Temporal lobe (tissue), 1 donor: ENCODE data around the gene EPSTI1. TPM values are rescaled to one million over a fixed set of nuclear protein-coding genes. Genes with fewer than 3 reads are reported as not detected.

Source experiments
- total RNA-seq: library from RNA; depleted of rRNA; stranded (reverse); fragments of >200 nt; gene quantifications from one replicate; pipeline ENCODE4 v1.2.3, GENCODE V29; 2014

Gene EPSTI1
- total RNA-seq, 1 donor from 2014 or later: 2.0 TPM

Other genes with a start within 250 kb of the EPSTI1 start
- gene FAM216B, start 210.7 kb downstream of the EPSTI1 start, total RNA-seq: 0.74 TPM
- gene DNAJC15, start 31.3 kb upstream of the EPSTI1 start, total RNA-seq: 14.5 TPM